Measurements from ENCODE around the gene RAPGEF4.
"Not testable (repeated sequence)": the region's sequence is repeated elsewhere in the genome, so short reads cannot be mapped to it uniquely, and the experiment has no call there.

The RAPGEF4 gene

GRCh38 chr2:173090973-173091660, 355.5 kb downstream of the RAPGEF4 start:
- H3K36me3 Mint-ChIP-seq = peaks cover 19% of the 10 kb centered on the region
- H3K27ac Mint-ChIP-seq = no peak overlapping the region
- no peaks in the 10 kb centered on the region for H3K4me1 Mint-ChIP-seq
- ATAC-seq = no peak
- H3K27me3 Mint-ChIP-seq = no peaks in the 10 kb centered on the region
- H3K9me3 Mint-ChIP-seq = no peaks in the 10 kb centered on the region
- no peak overlapping the region for H3K4me3 Mint-ChIP-seq

GRCh38 chr2:173091910-173092309, 356.3 kb downstream of the RAPGEF4 start:
- H3K4me3 Mint-ChIP-seq = no peak overlapping the region

DNA sequence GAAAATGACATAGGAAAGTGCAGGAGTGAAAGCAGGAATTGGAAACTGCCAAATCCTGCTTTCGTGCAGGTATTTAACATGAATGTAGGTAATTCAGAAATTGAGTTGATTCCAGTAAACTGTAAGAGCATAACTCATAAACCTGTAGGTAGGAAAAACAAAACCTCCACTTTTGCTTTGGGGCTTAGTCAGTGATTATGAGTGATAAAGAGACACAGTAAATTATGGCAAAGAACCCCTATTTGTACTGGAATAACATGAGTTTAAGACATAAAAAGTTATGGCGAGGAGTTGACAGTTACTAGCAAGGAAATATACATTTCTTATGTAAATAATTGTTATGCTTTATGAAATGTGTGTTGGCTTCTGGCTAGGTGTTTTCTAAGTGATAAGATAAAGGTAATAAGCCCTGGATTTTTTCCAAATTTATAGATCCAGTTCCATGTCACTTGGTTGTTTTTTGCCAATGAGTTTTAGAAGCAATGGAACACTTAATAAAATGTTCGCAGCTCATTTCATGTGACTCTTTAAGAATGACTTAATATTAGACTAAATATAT, 357.3 kb downstream of the RAPGEF4 start:
- no peaks in the 10 kb centered on the region for H3K27me3 Mint-ChIP-seq
- no peak for ATAC-seq
- peaks cover 27% of the 10 kb centered on the region for H3K36me3 Mint-ChIP-seq
- no peaks in the 10 kb centered on the region for H3K9me3 Mint-ChIP-seq
- H3K4me3 Mint-ChIP-seq = no peak overlapping the region
- no peaks in the 10 kb centered on the region for H3K4me1 Mint-ChIP-seq
- no peak overlapping the region for H3K27ac Mint-ChIP-seq

More at GRCh38 chr2:173091910-173092309, 356.3 kb downstream of the RAPGEF4 start:
- Mint-ChIP-seq H3K27ac (no peak overlapping the region), H3K4me1 (no peaks in the 10 kb centered on the region), H3K9me3 (no peaks in the 10 kb centered on the region), H3K36me3 (peaks cover 27% of the 10 kb centered on the region), H3K27me3 (no peaks in the 10 kb centered on the region)
- ATAC-seq = no peak

- H3K9me3 Mint-ChIP-seq, H3K27me3 Mint-ChIP-seq, ATAC-seq, H3K27ac Mint-ChIP-seq, H3K4me3 Mint-ChIP-seq, H3K4me1 Mint-ChIP-seq: not testable (repeated sequence)
- H3K36me3 Mint-ChIP-seq = peaks cover 27% of the 10 kb centered on the region
Measured at GRCh38 chr2:173093617-173094016, 358.0 kb downstream of the RAPGEF4 start.

DNA sequence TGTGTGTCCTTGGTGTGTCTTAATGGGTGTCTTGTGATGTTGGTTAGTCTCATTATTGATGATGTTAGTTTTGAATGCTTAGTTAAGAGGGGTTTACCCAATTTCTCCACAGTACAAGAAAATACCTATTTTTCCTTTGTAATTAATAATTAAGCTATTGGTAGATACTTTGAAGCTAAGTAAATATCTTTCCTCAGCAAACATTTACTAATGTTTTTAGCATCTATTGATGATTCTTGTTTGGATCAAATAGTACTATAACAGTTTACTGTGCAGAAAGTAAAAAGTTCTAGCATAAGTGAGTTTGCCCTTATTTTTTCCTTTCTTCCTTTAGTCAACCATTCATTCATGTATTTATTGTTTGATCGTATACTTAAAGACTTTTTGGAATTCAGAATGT, 359.1 kb downstream of the RAPGEF4 start:
- H3K4me1 Mint-ChIP-seq = peaks cover 6% of the 10 kb centered on the region
- ATAC-seq = no peak
- peaks cover 33% of the 10 kb centered on the region for H3K36me3 Mint-ChIP-seq
- H3K4me3 Mint-ChIP-seq = no peak overlapping the region
- no peak overlapping the region for H3K27ac Mint-ChIP-seq
- H3K27me3 Mint-ChIP-seq = no peaks in the 10 kb centered on the region
- no peaks in the 10 kb centered on the region for H3K9me3 Mint-ChIP-seq

DNA sequence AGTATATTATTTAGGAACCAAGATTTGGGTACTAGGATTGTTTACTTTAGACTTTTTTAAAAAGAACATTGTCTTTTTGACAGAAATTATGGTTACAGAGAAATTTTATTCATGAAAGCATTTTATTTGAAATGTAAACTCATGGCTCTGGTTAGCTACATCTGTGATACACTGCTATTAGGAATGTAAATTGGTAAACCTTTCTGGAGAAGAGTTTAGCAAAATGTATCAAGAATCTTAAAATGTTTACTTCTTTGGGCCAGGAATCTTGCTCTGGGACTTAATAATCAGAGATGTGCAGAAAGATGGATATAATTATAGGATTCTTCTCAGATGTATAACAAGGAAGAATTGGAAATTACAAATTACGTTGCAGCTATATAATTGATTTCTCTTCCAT, 359.7 kb downstream of the RAPGEF4 start:
- no peak overlapping the region for H3K27ac Mint-ChIP-seq
- H3K4me3 Mint-ChIP-seq = no peak overlapping the region
- peaks cover 30% of the 10 kb centered on the region for H3K36me3 Mint-ChIP-seq
- no peaks in the 10 kb centered on the region for H3K9me3 Mint-ChIP-seq
- ATAC-seq = no peak
- H3K27me3 Mint-ChIP-seq = no peaks in the 10 kb centered on the region
- H3K4me1 Mint-ChIP-seq = peaks cover 7% of the 10 kb centered on the region

DNA sequence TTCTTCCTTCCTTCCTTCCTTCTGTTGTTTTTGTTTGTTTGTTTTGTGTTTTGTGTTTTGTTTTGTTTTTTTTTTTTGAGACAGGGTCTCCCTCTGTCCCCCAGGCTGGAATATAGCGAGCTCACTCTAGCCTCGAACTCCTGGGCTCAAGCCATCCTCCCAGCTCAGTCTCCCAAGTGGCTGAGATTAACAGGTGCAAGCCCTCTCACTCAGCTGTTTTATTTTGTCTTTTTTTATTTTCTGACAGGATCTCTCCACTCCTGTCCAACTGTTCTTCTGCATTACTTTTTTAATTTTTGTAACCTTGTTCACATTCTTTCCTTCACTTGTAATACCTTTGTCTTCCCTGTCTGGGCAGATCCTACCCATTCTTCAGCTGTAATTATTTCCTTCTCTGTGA, 363.6 kb downstream of the RAPGEF4 start:
- Mint-ChIP-seq H3K4me1 (peaks cover 7% of the 10 kb centered on the region), H3K36me3 (peaks cover 15% of the 10 kb centered on the region), H3K9me3 (no peaks in the 10 kb centered on the region), H3K27me3 (no peaks in the 10 kb centered on the region), H3K27ac (no peak overlapping the region), H3K4me3 (no peak overlapping the region)
- ATAC-seq = no peak

GRCh38 chr2:173099804-173100203, 364.2 kb downstream of the RAPGEF4 start:
- H3K27ac Mint-ChIP-seq = no peak overlapping the region

DNA sequence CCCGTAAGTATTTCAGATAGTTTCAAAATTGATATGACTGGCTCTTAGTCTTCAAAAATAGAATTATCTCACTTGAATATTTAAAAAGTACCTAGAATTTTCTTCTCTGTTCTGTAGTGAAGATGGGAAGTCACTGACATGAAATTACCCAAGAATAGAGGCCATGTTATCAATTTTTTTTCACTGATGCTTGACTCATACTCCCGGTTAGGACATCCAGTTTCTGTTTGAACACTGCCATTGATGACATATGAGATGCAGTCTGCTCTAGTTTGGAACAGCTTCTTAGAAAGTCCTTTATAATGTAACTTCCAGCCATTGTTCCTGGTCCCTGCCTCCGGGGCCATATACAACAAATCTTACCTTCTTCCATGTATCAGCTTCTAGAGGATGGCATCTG, 366.0 kb downstream of the RAPGEF4 start:
- Mint-ChIP-seq H3K27me3 (no peaks in the 10 kb centered on the region), H3K9me3 (no peaks in the 10 kb centered on the region), H3K27ac (peak overlapping the region; percentile 17), H3K36me3 (peaks cover 8% of the 10 kb centered on the region), H3K4me3 (no peak overlapping the region), H3K4me1 (peaks cover 7% of the 10 kb centered on the region)
- peak; percentile 41 for ATAC-seq

More at GRCh38 chr2:173099804-173100203, 364.2 kb downstream of the RAPGEF4 start:
- no peak for ATAC-seq
- H3K4me1 Mint-ChIP-seq = peaks cover 7% of the 10 kb centered on the region
- H3K4me3 Mint-ChIP-seq = no peak overlapping the region
- peaks cover 15% of the 10 kb centered on the region for H3K36me3 Mint-ChIP-seq
- H3K27me3 Mint-ChIP-seq = no peaks in the 10 kb centered on the region
- H3K9me3 Mint-ChIP-seq = no peaks in the 10 kb centered on the region
